HepG2 (cell line): Measurements from ENCODE around the gene PDE4D.

Experiments
- EZH2 ChIP-seq: conservative IDR thresholded peaks from 2 replicates; pipeline ENCODE4 v1.6.1; 2012; ENCODE audit warnings: mild to moderate bottlenecking, low read depth, low read length, moderate library complexity
- NFIC ChIP-seq: IDR thresholded peaks from 2 replicates; pipeline ENCODE4 v1.6.1; 2012; ENCODE audit warnings: mild to moderate bottlenecking, low read length, inconsistent platforms
- POGZ ChIP-seq: sonication (generic); formaldehyde crosslinking; IDR thresholded peaks from 2 replicates; pipeline ENCODE4 v1.4.0; 2020; ENCODE audit warnings: mild to moderate bottlenecking, missing genetic modification reagents
- POLR2A ChIP-seq, 2 experiments: IDR thresholded peaks; 2 replicates each; pipeline ENCODE4 v1.6.1; 2011; ENCODE audit warnings: low read depth in 2 of 2, low read length in 2 of 2, mild to moderate bottlenecking in 1 of 2, moderate library complexity in 1 of 2; ENCODE audit not compliant: insufficient read depth in 1 of 2
- PPARG ChIP-seq: conservative IDR thresholded peaks from 2 replicates; pipeline ENCODE4 v1.6.1; 2016; ENCODE audit warnings: missing biosample characterization, missing genetic modification reagents
- RELA ChIP-seq: sonication (generic); formaldehyde crosslinking; IDR thresholded peaks from 2 replicates; pipeline ENCODE4 v1.4.0; 2020; ENCODE audit warnings: missing genetic modification reagents
- RFX5 ChIP-seq: IDR thresholded peaks from 2 replicates; pipeline ENCODE4 v1.6.1; 2011; ENCODE audit warnings: low read depth, low read length, improper control_type of control experiment
- SAFB2 ChIP-seq: sonication (generic); formaldehyde crosslinking; IDR thresholded peaks from 2 replicates; pipeline ENCODE4 v1.5.1; 2020; ENCODE audit warnings: missing genetic modification reagents, low read depth, mild to moderate bottlenecking, borderline replicate concordance
- SRSF9 ChIP-seq: fragments of 200-400 bp; formaldehyde crosslinking; IDR thresholded peaks from 2 replicates; pipeline ENCODE4 v1.6.1; 2018; ENCODE audit warnings: borderline replicate concordance, mild to moderate bottlenecking, low read depth, low read length; ENCODE audit not compliant: insufficient read depth, poor library complexity, severe bottlenecking
- ZBTB1 ChIP-seq: sonication (generic); formaldehyde crosslinking; IDR thresholded peaks from 2 replicates; pipeline ENCODE4 v1.4.0; 2020; ENCODE audit warnings: missing genetic modification reagents, borderline replicate concordance
- ZNF207 ChIP-seq: fragments of 450-650 bp; IDR thresholded peaks from 2 replicates; pipeline ENCODE4 v1.6.1; 2016; ENCODE audit warnings: antibody characterized with exemption, borderline replicate concordance
- ZNF253 ChIP-seq: sonication (generic); formaldehyde crosslinking; IDR thresholded peaks from 2 replicates; pipeline ENCODE4 v1.8.0; 2022; ENCODE audit warnings: mild to moderate bottlenecking, missing genetic modification reagents, borderline replicate concordance
- ZNF407 ChIP-seq: sonication (generic); formaldehyde crosslinking; IDR thresholded peaks from one replicate; pipeline ENCODE4 v1.5.1; 2020; ENCODE audit warnings: mild to moderate bottlenecking, missing genetic modification reagents; ENCODE audit errors: not compliant biosample characterization

- TF ChIP-seq PPARG (CRISPR knock-in tag) (no peak), NFIC (no peak), EZH2 (no peak), SAFB2 (CRISPR knock-in tag) (no peak), RELA (CRISPR knock-in tag) (no peak), POLR2A (IDR thresholded peaks at IDR 0.05; ENCODE audit: insufficient read depth in 1 of 2, low read depth in 2 of 2, low read length in 2 of 2) (no peak), SRSF9 (no peak), POGZ (CRISPR knock-in tag) (no peak), ZNF407 (CRISPR knock-in tag) (no peak), ZNF253 (no peak), ZNF207 (no peak), RFX5 (no peak), ZBTB1 (CRISPR knock-in tag) (no peak)
Observed at GRCh38 chr5:59257488-59258400, 635.8 kb downstream of the PDE4D start.
